H9 (cell line): ENCODE measurements around the gene MIPOL1. TPM values are rescaled to one million over a fixed set of nuclear protein-coding genes. Genes with fewer than 3 reads are reported as not detected.

ENCODE experiments used
- DNase-seq: peaks from one replicate; pipeline ENCODE4 v3.0.0-alpha.2; 2017
- H2AFZ ChIP-seq: one replicate; pipeline ENCODE4 v1.6.1; 2013; ENCODE audit warnings: mild to moderate bottlenecking, low read length, control low read depth, moderate library complexity
- H2AK5ac ChIP-seq: 2 replicates; pipeline ENCODE4 v1.6.1; 2013; ENCODE audit warnings: low read length, control low read depth, mixed read lengths; ENCODE audit not compliant: insufficient read length
- H2BK120ac ChIP-seq: one replicate; pipeline ENCODE4 v1.6.1; 2013; ENCODE audit warnings: low read depth, mild to moderate bottlenecking, low read length, control low read depth, inconsistent platforms; ENCODE audit not compliant: poor library complexity, severe bottlenecking
- H2BK12ac ChIP-seq: 2 replicates; pipeline ENCODE4 v1.6.1; 2013; ENCODE audit warnings: low read length, control low read depth, mixed read lengths, low read depth; ENCODE audit not compliant: insufficient read length
- H2BK15ac ChIP-seq: 2 replicates; pipeline ENCODE4 v1.6.1; 2013; ENCODE audit warnings: low read depth, low read length, control low read depth
- H2BK20ac ChIP-seq: one replicate; pipeline ENCODE4 v1.6.1; 2013; ENCODE audit warnings: low read depth, mild to moderate bottlenecking, low read length, control low read depth, inconsistent platforms; ENCODE audit not compliant: poor library complexity, severe bottlenecking
- H2BK5ac ChIP-seq: 2 replicates; pipeline ENCODE4 v1.6.1; 2013; ENCODE audit warnings: low read length, control low read depth, mixed read lengths; ENCODE audit not compliant: insufficient read length
- H3K14ac ChIP-seq: 2 replicates; pipeline ENCODE4 v1.6.1; 2013; ENCODE audit warnings: low read length, control low read depth; ENCODE audit not compliant: insufficient read depth
- H3K18ac ChIP-seq: 2 replicates; pipeline ENCODE4 v1.6.1; 2013; ENCODE audit warnings: low read depth, mild to moderate bottlenecking, mixed read lengths, low read length, control low read depth; ENCODE audit not compliant: insufficient read length
- H3K23ac ChIP-seq: 2 replicates; pipeline ENCODE4 v1.6.1; 2013; ENCODE audit warnings: low read length, control low read depth, mixed read lengths, low read depth; ENCODE audit not compliant: insufficient read length
- H3K23me2 ChIP-seq: 2 replicates; pipeline ENCODE4 v1.6.1; 2013; ENCODE audit warnings: low read depth, mild to moderate bottlenecking, mixed read lengths, low read length, control low read depth; ENCODE audit not compliant: insufficient read length, poor library complexity, severe bottlenecking
- H3K27ac ChIP-seq: 2 replicates; pipeline ENCODE4 v1.5.1; 2013; ENCODE audit warnings: low read length, control low read depth, mixed read lengths, low read depth; ENCODE audit not compliant: insufficient read length
- H3K27me3 ChIP-seq: 2 replicates; pipeline ENCODE4 v1.6.1; 2013; ENCODE audit warnings: low read length, control low read depth, inconsistent platforms; ENCODE audit not compliant: insufficient read depth
- H3K4ac ChIP-seq: 2 replicates; pipeline ENCODE4 v1.6.1; 2013; ENCODE audit warnings: low read depth, mild to moderate bottlenecking, control low read depth, inconsistent platforms, low read length, moderate library complexity
- H3K4me1 ChIP-seq: 2 replicates; pipeline ENCODE4 v1.6.1; 2013; ENCODE audit warnings: low read length, control low read depth, inconsistent platforms; ENCODE audit not compliant: insufficient read depth
- H3K4me2 ChIP-seq: 2 replicates; pipeline ENCODE4 v1.6.1; 2013; ENCODE audit warnings: low read length, control low read depth, mixed read lengths; ENCODE audit not compliant: insufficient read length, insufficient read depth
- H3K56ac ChIP-seq: 2 replicates; pipeline ENCODE4 v1.6.1; 2013; ENCODE audit warnings: low read depth, mild to moderate bottlenecking, mixed read lengths, low read length, control low read depth; ENCODE audit not compliant: insufficient read length
- H3K79me1 ChIP-seq: 2 replicates; pipeline ENCODE4 v1.6.1; 2013; ENCODE audit warnings: low read depth, mild to moderate bottlenecking, moderate library complexity, low read length, control low read depth, inconsistent platforms; ENCODE audit not compliant: insufficient read depth, poor library complexity, severe bottlenecking
- H3K79me2 ChIP-seq: 2 replicates; pipeline ENCODE4 v1.6.1; 2013; ENCODE audit warnings: low read length, control low read depth, inconsistent platforms; ENCODE audit not compliant: insufficient read depth
- H3K9ac ChIP-seq: 2 replicates; pipeline ENCODE4 v1.6.1; 2013; ENCODE audit warnings: low read length, control low read depth, mixed read lengths; ENCODE audit not compliant: insufficient read length; ENCODE audit errors: extremely low read depth
- H3K9me3 ChIP-seq: one replicate; pipeline ENCODE4 v1.6.1; 2013; ENCODE audit warnings: low read depth, low read length, inconsistent platforms; ENCODE audit not compliant: control insufficient read depth
- H3T11ph ChIP-seq: one replicate; pipeline ENCODE4 v1.6.1; 2013; ENCODE audit warnings: mild to moderate bottlenecking, low read length, control low read depth, inconsistent platforms
- H4K20me1 ChIP-seq: one replicate; pipeline ENCODE4 v1.6.1; 2013; ENCODE audit not compliant: control insufficient read depth, insufficient read length, insufficient read depth
- H4K5ac ChIP-seq: 2 replicates; pipeline ENCODE4 v1.6.1; 2013; ENCODE audit warnings: low read depth, mild to moderate bottlenecking, mixed read lengths, low read length, control low read depth; ENCODE audit not compliant: insufficient read length
- H4K8ac ChIP-seq: replicated peaks from 2 replicates; pipeline ENCODE4 v1.6.1; 2013; ENCODE audit warnings: low read length, control low read depth, mixed read lengths, low read depth; ENCODE audit not compliant: insufficient read length
- H4K91ac ChIP-seq: 2 replicates; pipeline ENCODE4 v1.6.1; 2013; ENCODE audit warnings: low read depth, mild to moderate bottlenecking, moderate library complexity, mixed read lengths, low read length, control low read depth; ENCODE audit not compliant: insufficient read length
- H3K27ac Mint-ChIP-seq, 3 experiments: 2 replicates in 2 of 3; 3 replicates in 1 of 3; pipeline ENCODE4 v1.8.0; 2020 to 2021; ENCODE audit warnings: mixed read lengths in 3 of 3, mild to moderate bottlenecking in 1 of 3, moderate library complexity in 1 of 3
- H3K27me3 Mint-ChIP-seq: 2 replicates; pipeline ENCODE4 v1.8.0; 2021; ENCODE audit warnings: low read depth, mild to moderate bottlenecking, moderate library complexity, mixed read lengths
- H3K36me3 Mint-ChIP-seq, 3 experiments: 2 replicates in 2 of 3; 3 replicates in 1 of 3; pipeline ENCODE4 v1.8.0; 2020 to 2021; ENCODE audit warnings: low read depth in 3 of 3, mixed read lengths in 3 of 3; ENCODE audit not compliant: insufficient read depth in 1 of 3
- H3K4me1 Mint-ChIP-seq, 2 experiments: 2 replicates each; pipeline ENCODE4 v1.8.0; 2020; ENCODE audit warnings: mixed read lengths in 2 of 2
- H3K4me3 Mint-ChIP-seq, 2 experiments: 2 replicates in 1 of 2; 3 replicates in 1 of 2; pipeline ENCODE4 v1.8.0; 2020 to 2021; ENCODE audit warnings: mild to moderate bottlenecking in 2 of 2, mixed read lengths in 2 of 2, moderate library complexity in 1 of 2
- H3K9me3 Mint-ChIP-seq, 2 experiments: 2 replicates in 1 of 2; 3 replicates in 1 of 2; pipeline ENCODE4 v1.8.0; 2020; ENCODE audit warnings: mild to moderate bottlenecking in 2 of 2, mixed read lengths in 2 of 2, moderate library complexity in 1 of 2
- WGBS: extraction: QIAGEN DNeasy Blood & Tissue Kit; methylation state at CpG from one replicate; pipeline ENCODE4 v1.1.7; 2013; ENCODE audit warnings: missing lambda C conversion rate, low lambda C conversion rate, mixed read lengths; ENCODE audit not compliant: insufficient read length; ENCODE audit errors: extremely low coverage; 5-methylcytosine and 5-hydroxymethylcytosine counted together
- total RNA-seq: library from RNA; stranded (reverse); gene quantifications from 2 replicates; pipeline ENCODE4 v1.2.1, GENCODE V29; 2021
- TF ChIP-seq, protein P1 (sequence below): fragments of 200-600 bp; sonication (generic); conservative IDR thresholded peaks from 3 replicates; pipeline ENCODE4 v1.8.0; 2021; ENCODE audit warnings: antibody characterized with exemption, mild to moderate bottlenecking

Gene MIPOL1
- total RNA-seq, 1 experiment from 2014 or later: 15.6 TPM

DNA sequence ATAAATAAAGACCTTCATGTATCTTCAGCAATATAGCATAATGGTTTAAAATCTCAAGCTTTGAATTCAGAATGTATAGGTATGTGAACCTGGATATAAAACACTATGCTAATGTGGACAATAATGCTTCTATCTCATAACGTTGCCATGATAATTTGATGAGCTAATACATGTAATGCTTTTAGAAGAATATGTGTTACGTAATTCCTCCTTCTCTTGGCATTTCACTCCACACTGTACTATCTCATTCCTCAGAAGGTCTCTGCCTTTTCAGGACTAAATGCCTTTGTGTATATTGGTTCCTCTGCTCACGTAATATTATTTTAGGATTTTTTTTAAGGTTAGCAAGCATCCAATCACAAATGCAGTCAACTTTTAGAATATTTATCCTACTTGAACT, 310.8 kb downstream of the MIPOL1 start:
- Histone ChIP-seq H3K4ac (no peak overlapping the region), H2AFZ (no peak overlapping the region), H3K27ac (no peak overlapping the region), H3K27me3 (no peaks in the 10 kb centered on the region), H3K79me2 (no peaks in the 10 kb centered on the region), H2BK12ac (no peak overlapping the region), H4K20me1 (no peaks in the 10 kb centered on the region), H3K79me1 (no peaks in the 10 kb centered on the region), H3K9me3 (no peaks in the 10 kb centered on the region), H3K23me2 (no peaks in the 10 kb centered on the region), H3K4me2 (no peak overlapping the region), H3K18ac (no peak overlapping the region), H4K8ac (no peak overlapping the region), H2BK20ac (no peak overlapping the region), H4K91ac (no peak overlapping the region), H3T11ph (no peak overlapping the region), H2AK5ac (no peak overlapping the region), H3K14ac (no peak overlapping the region), H3K4me1 (no peaks in the 10 kb centered on the region), H3K23ac (no peak overlapping the region), H4K5ac (no peak overlapping the region), H2BK5ac (no peak overlapping the region), H2BK15ac (no peak overlapping the region), H3K56ac (no peak overlapping the region), H3K9ac (no peak overlapping the region), H2BK120ac (no peak overlapping the region)
- Mint-ChIP-seq H3K4me1 (no peaks in the 10 kb centered on the region), H3K9me3 (no peaks in the 10 kb centered on the region), H3K27ac (no peak overlapping the region), H3K36me3 (0 out of 7 replicates have a peak, but pooled peaks cover 0 to 2% (median 0%) of the 10 kb centered on the region in 3 experiments), H3K27me3 (no peaks in the 10 kb centered on the region), H3K4me3 (no peak overlapping the region)
- no CpG with 5 or more reads among the region's 3 CpGs for WGBS
- TF ChIP-seq, protein P1, sequence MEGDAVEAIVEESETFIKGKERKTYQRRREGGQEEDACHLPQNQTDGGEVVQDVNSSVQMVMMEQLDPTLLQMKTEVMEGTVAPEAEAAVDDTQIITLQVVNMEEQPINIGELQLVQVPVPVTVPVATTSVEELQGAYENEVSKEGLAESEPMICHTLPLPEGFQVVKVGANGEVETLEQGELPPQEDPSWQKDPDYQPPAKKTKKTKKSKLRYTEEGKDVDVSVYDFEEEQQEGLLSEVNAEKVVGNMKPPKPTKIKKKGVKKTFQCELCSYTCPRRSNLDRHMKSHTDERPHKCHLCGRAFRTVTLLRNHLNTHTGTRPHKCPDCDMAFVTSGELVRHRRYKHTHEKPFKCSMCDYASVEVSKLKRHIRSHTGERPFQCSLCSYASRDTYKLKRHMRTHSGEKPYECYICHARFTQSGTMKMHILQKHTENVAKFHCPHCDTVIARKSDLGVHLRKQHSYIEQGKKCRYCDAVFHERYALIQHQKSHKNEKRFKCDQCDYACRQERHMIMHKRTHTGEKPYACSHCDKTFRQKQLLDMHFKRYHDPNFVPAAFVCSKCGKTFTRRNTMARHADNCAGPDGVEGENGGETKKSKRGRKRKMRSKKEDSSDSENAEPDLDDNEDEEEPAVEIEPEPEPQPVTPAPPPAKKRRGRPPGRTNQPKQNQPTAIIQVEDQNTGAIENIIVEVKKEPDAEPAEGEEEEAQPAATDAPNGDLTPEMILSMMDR: no peak
- DNase-seq: no peak
